HL-60 (cell line): ENCODE measurements around the gene KDM4C.

ENCODE experiments used
- GABPA ChIP-seq: IDR thresholded peaks from 2 replicates; pipeline ENCODE4 v1.6.1; 2012; ENCODE audit warnings: low read depth
- POLR2AphosphoS5 ChIP-seq: IDR thresholded peaks from 2 replicates; pipeline ENCODE4 v1.6.1; 2012; ENCODE audit warnings: low read depth
- SPI1 ChIP-seq: IDR thresholded peaks from 2 replicates; pipeline ENCODE4 v1.6.1; 2012; ENCODE audit warnings: low read depth, mild to moderate bottlenecking, borderline replicate concordance
- TF ChIP-seq, protein P1 (sequence below): IDR thresholded peaks from one replicate; pipeline ENCODE4 v1.5.1; 2011; ENCODE audit warnings: low read length, control low read depth, inconsistent platforms; ENCODE audit not compliant: insufficient read depth

DNA sequence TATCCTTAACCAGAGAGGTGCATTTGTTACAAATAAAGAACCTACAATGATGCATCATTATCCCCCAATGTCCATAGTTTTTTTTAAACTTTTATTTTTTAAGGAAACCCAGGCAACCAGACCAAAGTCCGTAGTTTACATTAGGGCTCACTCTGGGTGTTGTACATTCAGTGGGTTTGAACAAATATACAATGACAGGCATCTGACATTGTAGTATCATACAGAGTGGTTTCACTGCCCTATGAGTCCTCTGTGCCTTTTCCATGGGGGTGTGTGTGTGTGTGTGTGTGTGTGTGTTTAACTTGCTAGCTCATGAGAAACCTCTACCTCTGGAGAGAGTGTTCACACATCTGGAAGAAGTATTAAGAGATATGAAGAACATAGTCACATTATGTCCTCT, 141.5 kb downstream of the KDM4C start:
- TF ChIP-seq POLR2AphosphoS5 (no peak), GABPA (no peak), SPI1 (no peak)
- TF ChIP-seq, protein P1, sequence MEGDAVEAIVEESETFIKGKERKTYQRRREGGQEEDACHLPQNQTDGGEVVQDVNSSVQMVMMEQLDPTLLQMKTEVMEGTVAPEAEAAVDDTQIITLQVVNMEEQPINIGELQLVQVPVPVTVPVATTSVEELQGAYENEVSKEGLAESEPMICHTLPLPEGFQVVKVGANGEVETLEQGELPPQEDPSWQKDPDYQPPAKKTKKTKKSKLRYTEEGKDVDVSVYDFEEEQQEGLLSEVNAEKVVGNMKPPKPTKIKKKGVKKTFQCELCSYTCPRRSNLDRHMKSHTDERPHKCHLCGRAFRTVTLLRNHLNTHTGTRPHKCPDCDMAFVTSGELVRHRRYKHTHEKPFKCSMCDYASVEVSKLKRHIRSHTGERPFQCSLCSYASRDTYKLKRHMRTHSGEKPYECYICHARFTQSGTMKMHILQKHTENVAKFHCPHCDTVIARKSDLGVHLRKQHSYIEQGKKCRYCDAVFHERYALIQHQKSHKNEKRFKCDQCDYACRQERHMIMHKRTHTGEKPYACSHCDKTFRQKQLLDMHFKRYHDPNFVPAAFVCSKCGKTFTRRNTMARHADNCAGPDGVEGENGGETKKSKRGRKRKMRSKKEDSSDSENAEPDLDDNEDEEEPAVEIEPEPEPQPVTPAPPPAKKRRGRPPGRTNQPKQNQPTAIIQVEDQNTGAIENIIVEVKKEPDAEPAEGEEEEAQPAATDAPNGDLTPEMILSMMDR = no peak
